Muscle layer of duodenum (tissue), 2 donors: ENCODE data around the gene ALOX15.
"Not testable (repeated sequence)": the region's sequence is repeated elsewhere in the genome, so short reads cannot be mapped to it uniquely, and the experiment has no call there.

Experiments
- H3K27ac ChIP-seq: one replicate; pipeline ENCODE4 v1.7.0; 2013; ENCODE audit warnings: mild to moderate bottlenecking, low read length
- H3K27me3 ChIP-seq: one replicate; pipeline ENCODE4 v1.7.0; 2013; ENCODE audit warnings: low read depth, mild to moderate bottlenecking, control low read depth, low read length
- H3K36me3 ChIP-seq, 2 donors: one replicate each; pipeline ENCODE4 v1.7.0; 2013; ENCODE audit warnings: low read length in 2 of 2, control low read depth in 1 of 2, mild to moderate bottlenecking in 1 of 2; ENCODE audit not compliant: insufficient read depth in 2 of 2, control insufficient read depth in 1 of 2
- H3K4me1 ChIP-seq, 2 donors: one replicate each; pipeline ENCODE4 v1.7.0; 2013; ENCODE audit warnings: low read length in 2 of 2, mild to moderate bottlenecking in 2 of 2, control low read depth in 1 of 2, moderate library complexity in 1 of 2; ENCODE audit not compliant: insufficient read depth in 2 of 2, control insufficient read depth in 1 of 2
- H3K4me3 ChIP-seq, 2 donors: one replicate each; pipeline ENCODE4 v1.7.0; 2013; ENCODE audit warnings: low read length in 2 of 2, low read depth in 1 of 2, mild to moderate bottlenecking in 1 of 2
- H3K9me3 ChIP-seq, 2 donors: one replicate each; pipeline ENCODE4 v1.7.0; 2013; ENCODE audit warnings: low read length in 2 of 2, control low read depth in 1 of 2, mild to moderate bottlenecking in 1 of 2; ENCODE audit not compliant: control insufficient read depth in 1 of 2
- donor health status: healthy.

ALOX15 gene

GRCh38 chr17:4648741-4649140 is 7.3 kb upstream of the ALOX15 start:
- H3K27ac ChIP-seq = no peak overlapping the region
- no peaks in the 10 kb centered on the region for H3K9me3 ChIP-seq
- no peaks in the 10 kb centered on the region for H3K27me3 ChIP-seq
- no peaks in the 10 kb centered on the region for H3K36me3 ChIP-seq
- no peak overlapping the region for H3K4me3 ChIP-seq
- H3K4me1 ChIP-seq = no peaks in the 10 kb centered on the region

- Histone ChIP-seq H3K9me3 (no peaks in the 10 kb centered on the region), H3K27me3 (peaks cover 11% of the 10 kb centered on the region), H3K4me1 (peaks cover 0 to 11% of the 10 kb centered on the region in 2 donors), H3K27ac (no peak overlapping the region), H3K36me3 (no peaks in the 10 kb centered on the region), H3K4me3 (no peak overlapping the region)
Observed at GRCh38 chr17:4645642-4646041, 4.2 kb upstream of the ALOX15 start.

GRCh38 chr17:4643676-4644075 is 2.2 kb upstream of the ALOX15 start:
- no peaks in the 10 kb centered on the region for H3K9me3 ChIP-seq
- no peaks in the 10 kb centered on the region for H3K36me3 ChIP-seq
- peaks cover 0 to 17% of the 10 kb centered on the region in 2 donors for H3K4me1 ChIP-seq
- no peak overlapping the region for H3K4me3 ChIP-seq
- H3K27me3 ChIP-seq = peaks cover 14% of the 10 kb centered on the region
- no peak overlapping the region for H3K27ac ChIP-seq

GRCh38 chr17:4642286-4642685 is 808 bp upstream of the ALOX15 start:
- Histone ChIP-seq H3K4me1 (peaks cover 0 to 17% of the 10 kb centered on the region in 2 donors), H3K27me3 (peaks cover 17% of the 10 kb centered on the region), H3K36me3 (no peaks in the 10 kb centered on the region), H3K27ac (no peak overlapping the region), H3K9me3 (no peaks in the 10 kb centered on the region), H3K4me3 (no peak overlapping the region)

GRCh38 chr17:4640569-4641188 is 799 bp downstream of the ALOX15 start:
- not testable (repeated sequence) for H3K27ac ChIP-seq, H3K36me3 ChIP-seq, H3K9me3 ChIP-seq
- peaks cover 0 to 17% of the 10 kb centered on the region in 2 donors for H3K4me1 ChIP-seq
- peak overlapping the region in 1 of 2 donors; percentile 33 for H3K4me3 ChIP-seq
- peaks cover 25% of the 10 kb centered on the region for H3K27me3 ChIP-seq

- H3K27me3 ChIP-seq = peaks cover 29% of the 10 kb centered on the region
- not testable (repeated sequence) for H3K4me3 ChIP-seq
Observed at GRCh38 chr17:4639301-4640059, 2.0 kb downstream of the ALOX15 start.

GRCh38 chr17:4638766-4639165 is 2.7 kb downstream of the ALOX15 start:
- not testable (repeated sequence) for H3K9me3 ChIP-seq, H3K36me3 ChIP-seq, H3K4me3 ChIP-seq, H3K27ac ChIP-seq
- H3K4me1 ChIP-seq = peaks cover 0 to 17% of the 10 kb centered on the region in 2 donors
- peaks cover 29% of the 10 kb centered on the region for H3K27me3 ChIP-seq

More at GRCh38 chr17:4639301-4640059, 2.0 kb downstream of the ALOX15 start:
- H3K9me3 ChIP-seq, H3K27ac ChIP-seq, H3K36me3 ChIP-seq: not testable (repeated sequence)
- H3K4me1 ChIP-seq = peaks cover 0 to 17% of the 10 kb centered on the region in 2 donors

- Histone ChIP-seq H3K9me3 (no peaks in the 10 kb centered on the region), H3K36me3 (no peaks in the 10 kb centered on the region), H3K27me3 (peaks cover 23% of the 10 kb centered on the region), H3K4me1 (peaks cover 0 to 12% of the 10 kb centered on the region in 2 donors), H3K4me3 (no peak overlapping the region), H3K27ac (no peak overlapping the region)
Observed at GRCh38 chr17:4636474-4637100, 4.9 kb downstream of the ALOX15 start.

- Histone ChIP-seq H3K36me3 (no peaks in the 10 kb centered on the region), H3K4me3 (no peak overlapping the region), H3K4me1 (peaks cover 0 to 6% of the 10 kb centered on the region in 2 donors), H3K27ac (no peak overlapping the region), H3K27me3 (peaks cover 18% of the 10 kb centered on the region), H3K9me3 (no peaks in the 10 kb centered on the region)
Observed at GRCh38 chr17:4635823-4636375, 5.6 kb downstream of the ALOX15 start.

- Histone ChIP-seq H3K27ac (no peak overlapping the region), H3K27me3 (peaks cover 18% of the 10 kb centered on the region), H3K9me3 (no peaks in the 10 kb centered on the region), H3K4me3 (no peak overlapping the region), H3K4me1 (peaks cover 0 to 6% of the 10 kb centered on the region in 2 donors), H3K36me3 (no peaks in the 10 kb centered on the region)
Observed at GRCh38 chr17:4634976-4635375, 6.5 kb downstream of the ALOX15 start.

GRCh38 chr17:4633643-4634042 is 7.8 kb downstream of the ALOX15 start:
- no peaks in the 10 kb centered on the region for H3K9me3 ChIP-seq
- H3K4me1 ChIP-seq = no peaks in the 10 kb centered on the region
- H3K4me3 ChIP-seq = no peak overlapping the region
- peaks cover 14% of the 10 kb centered on the region for H3K27me3 ChIP-seq
- no peaks in the 10 kb centered on the region for H3K36me3 ChIP-seq
- no peak overlapping the region for H3K27ac ChIP-seq
